Spleen (tissue), 11 donors: ENCODE results near the gene SCML1. TPM values are rescaled to one million over a fixed set of nuclear protein-coding genes. Genes with fewer than 3 reads are reported as not detected.

Experiments
- DNase-seq: peaks from one replicate; pipeline ENCODE4 v3.0.0-alpha.2; 2020
- H3K27ac ChIP-seq, 8 donors: fragments of 200-600 bp; sonication (generic) in 7 of 8; 1 replicate in 4 of 8; 2 replicates in 4 of 8; pipeline versions ENCODE4 v1.5.0 to v1.8.0; 2016 to 2021; ENCODE audit warnings: inconsistent platforms in 4 of 8, mild to moderate bottlenecking in 4 of 8, moderate library complexity in 1 of 8
- H3K27me3 ChIP-seq, 7 donors: fragments of 200-600 bp; sonication (generic) in 6 of 7; replicated peaks in 1 of 7; 1 replicate in 4 of 7; 2 replicates in 3 of 7; pipeline versions ENCODE4 v1.5.0 to v1.8.0; 2016 to 2021; ENCODE audit warnings: inconsistent platforms in 3 of 7, mild to moderate bottlenecking in 1 of 7
- H3K36me3 ChIP-seq, 6 donors: fragments of 200-600 bp; sonication (generic) in 5 of 6; 1 replicate in 4 of 6; 2 replicates in 2 of 6; pipeline versions ENCODE4 v1.5.0 to v1.8.0; 2016 to 2021; ENCODE audit warnings: inconsistent platforms in 2 of 6
- H3K4me1 ChIP-seq, 6 donors: fragments of 200-600 bp; sonication (generic) in 5 of 6; 1 replicate in 3 of 6; 2 replicates in 3 of 6; pipeline versions ENCODE4 v1.5.0 to v1.8.0; 2016 to 2021; ENCODE audit warnings: inconsistent platforms in 3 of 6
- H3K4me3 ChIP-seq, 8 donors: fragments of 200-600 bp; sonication (generic) in 7 of 8; 1 replicate in 4 of 8; 2 replicates in 4 of 8; pipeline versions ENCODE4 v1.5.0 to v1.8.0; 2016 to 2021; ENCODE audit warnings: inconsistent platforms in 4 of 8, mild to moderate bottlenecking in 4 of 8, moderate library complexity in 2 of 8
- H3K9me3 ChIP-seq, 8 donors: fragments of 200-600 bp; sonication (generic) in 7 of 8; 1 replicate in 4 of 8; 2 replicates in 4 of 8; pipeline versions ENCODE4 v1.5.0 to v1.8.0; 2016 to 2021; ENCODE audit warnings: inconsistent platforms in 4 of 8
- CTCF ChIP-seq, 11 experiments: fragments of 200-600 bp in 7 of 11; fragments of 450-650 bp in 4 of 11; sonication (generic) in 4 of 11; IDR thresholded peaks in 8 of 11; conservative IDR thresholded peaks in 3 of 11; 1 replicate in 7 of 11; 2 replicates in 4 of 11; pipeline versions ENCODE4 v1.4.0 to v1.8.0; 2016 to 2021; ENCODE audit warnings: antibody characterized with exemption in 11 of 11, inconsistent platforms in 4 of 11, mild to moderate bottlenecking in 1 of 11
- POLR2A ChIP-seq, 3 donors: fragments of 450-650 bp; IDR thresholded peaks; one replicate each; pipeline ENCODE4 v1.5.1; 2017; ENCODE audit warnings: antibody characterized with exemption in 3 of 3, mild to moderate bottlenecking in 1 of 3
- POLR2AphosphoS5 ChIP-seq, 3 donors: sonication (generic); formaldehyde crosslinking; IDR thresholded peaks; one replicate each; pipeline ENCODE4 v1.5.1; 2017; ENCODE audit warnings: antibody characterized with exemption in 3 of 3
- WGBS, 5 donors: extraction: QIAGEN DNeasy Blood & Tissue Kit in 3 of 5; methylation state at CpG; one replicate each; pipeline versions ENCODE4 v1.1.5 to v1.1.7; 2013 to 2018; 5-methylcytosine and 5-hydroxymethylcytosine counted together
- intact Hi-C: fragments of 100-400 bp; cut with DNase I; formaldehyde crosslinking; loops from one replicate; pipeline ENCODE4 v1.15.0; 2023; ENCODE audit warnings: low total_unique reads
- polyA plus RNA-seq, 3 donors: library from polyadenylated mRNA; stranded (reverse); fragments of 200-250 nt; gene quantifications; one replicate each; pipeline ENCODE4 v1.2.1, GENCODE V29; 2013
- total RNA-seq, 7 donors: library from RNA; depleted of rRNA in 3 of 7; stranded (reverse); fragments of >200 nt in 3 of 7; fragmentation: NEBNext Ultra II Directional in 4 of 7; extraction: Animal tissue kit (Norgen Biotek cat#: 25700) in 4 of 7; gene quantifications; one replicate each; pipeline versions ENCODE4 v1.1.0 to v1.2.1, GENCODE V29; 2016 to 2021
- donor health status: healthy with polysubstance abuse.
- donor health status: DM: no; HTN: no; CAD: no; lungs with moderate emphysema.
- donor health status: DM: no; HTN: no; CAD: no.
- donor health status: Bipolar disorder and iron deficiency.
- donor health status: healthy.
- donor health status: DM: no; HTN: no; CAD: no.
- donor health status: DM: yes; HTN: yes; CAD: no.

SCML1 gene
- total and polyA plus RNA-seq, 10 donors, result 10.4 to 22.7 (median 15.3) TPM

- intact Hi-C loops, result no loop called here
These were observed 11.4 kb downstream of the SCML1 start for GRCh38 chrX:17748684-17749083.

GRCh38 chrX:17750436-17750835, 13.1 kb downstream of the SCML1 start:
- no peak for TF ChIP-seq POLR2AphosphoS5 (IDR thresholded peaks at IDR 0.05)
- TF ChIP-seq CTCF (IDR thresholded peaks at IDR 0.05 in 8 of 11, conservative IDR thresholded peaks at IDR 0.05 in 3 of 11), result no peak
- no peak for TF ChIP-seq POLR2A (IDR thresholded peaks at IDR 0.05)
- 67 to 89% (median 75%) methylated on average over 3 of the region's 3 CpGs for WGBS, 5 donors
- DNase-seq, result no peak
- Histone ChIP-seq H3K27me3 (no peaks in the 10 kb centered on the region), H3K36me3 (peaks cover 0 to 28% (median 8%) of the 10 kb centered on the region in 6 donors), H3K4me3 (no peak overlapping the region), H3K4me1 (no peaks in the 10 kb centered on the region), H3K9me3 (no peaks in the 10 kb centered on the region), H3K27ac (no peak overlapping the region)
- intact Hi-C loops, result no loop called here

More at GRCh38 chrX:17748684-17749083, 11.4 kb downstream of the SCML1 start:
- Histone ChIP-seq H3K27ac (no peak overlapping the region), H3K4me1 (no peaks in the 10 kb centered on the region), H3K4me3 (no peak overlapping the region), H3K27me3 (no peaks in the 10 kb centered on the region), H3K9me3 (no peaks in the 10 kb centered on the region), H3K36me3 (peaks cover 0 to 28% (median 8%) of the 10 kb centered on the region in 6 donors)
- 77 to 91% (median 91%) methylated on average over 5 of the region's 5 CpGs for WGBS, 5 donors
- no peak for DNase-seq
- no peak for TF ChIP-seq POLR2AphosphoS5 (IDR thresholded peaks at IDR 0.05)
- TF ChIP-seq CTCF (IDR thresholded peaks at IDR 0.05 in 8 of 11, conservative IDR thresholded peaks at IDR 0.05 in 3 of 11), result no peak
- no peak for TF ChIP-seq POLR2A (IDR thresholded peaks at IDR 0.05)

- intact Hi-C loops, result no loop called here
- WGBS, 5 donors, result 43 to 84% (median 59%) methylated on average over 2 of the region's 2 CpGs
- TF ChIP-seq POLR2AphosphoS5 (IDR thresholded peaks at IDR 0.05) (no peak), CTCF (IDR thresholded peaks at IDR 0.05 in 8 of 11, conservative IDR thresholded peaks at IDR 0.05 in 3 of 11) (no peak), POLR2A (IDR thresholded peaks at IDR 0.05) (no peak)
- H3K9me3 ChIP-seq, result no peaks in the 10 kb centered on the region
- DNase-seq, result no peak
- H3K27me3 ChIP-seq, result peaks cover 0 to 5% (median 0%) of the 10 kb centered on the region in 7 donors
- H3K27ac ChIP-seq, result no peak overlapping the region
- peaks cover 0 to under 1% (median 0%) of the 10 kb centered on the region in 6 donors for H3K36me3 ChIP-seq
- H3K4me1 ChIP-seq, result no peaks in the 10 kb centered on the region
- no peak overlapping the region for H3K4me3 ChIP-seq
These were observed 21.1 kb downstream of the SCML1 start for GRCh38 chrX:17758382-17758781.

- Histone ChIP-seq H3K4me3 (no peak overlapping the region), H3K27ac (no peak overlapping the region), H3K36me3 (no peaks in the 10 kb centered on the region), H3K27me3 (peaks cover 0 to 5% (median 0%) of the 10 kb centered on the region in 7 donors), H3K9me3 (no peaks in the 10 kb centered on the region), H3K4me1 (no peaks in the 10 kb centered on the region)
- intact Hi-C loops, result no loop called here
- no peak for TF ChIP-seq POLR2A (IDR thresholded peaks at IDR 0.05)
- TF ChIP-seq CTCF (IDR thresholded peaks at IDR 0.05 in 8 of 11, conservative IDR thresholded peaks at IDR 0.05 in 3 of 11), result no peak
- TF ChIP-seq POLR2AphosphoS5 (IDR thresholded peaks at IDR 0.05), result no peak
- no peak for DNase-seq
- WGBS, 5 donors, result 72 to 91% (median 83%) methylated on average over 1 of the region's 1 CpG
These were observed 22.7 kb downstream of the SCML1 start for GRCh38 chrX:17759990-17760389.
